OCI-LY3 (cell line): ENCODE measurements around the gene PDXP.

Source experiments
- EZH2phosphoT487 ChIP-seq: fragments of 200-600 bp; shearing (Covaris generic); IDR thresholded peaks from 2 replicates; pipeline ENCODE4 v1.6.1; 2018; ENCODE audit warnings: antibody characterized with exemption, mixed run types, low read depth
- TF ChIP-seq, protein P1 (sequence below): fragments of 200-600, 300-600 bp; sonication (generic); IDR thresholded peaks from 2 replicates; pipeline ENCODE4 v1.5.1; 2014; ENCODE audit warnings: antibody characterized with exemption, low read length, low read depth

DNA sequence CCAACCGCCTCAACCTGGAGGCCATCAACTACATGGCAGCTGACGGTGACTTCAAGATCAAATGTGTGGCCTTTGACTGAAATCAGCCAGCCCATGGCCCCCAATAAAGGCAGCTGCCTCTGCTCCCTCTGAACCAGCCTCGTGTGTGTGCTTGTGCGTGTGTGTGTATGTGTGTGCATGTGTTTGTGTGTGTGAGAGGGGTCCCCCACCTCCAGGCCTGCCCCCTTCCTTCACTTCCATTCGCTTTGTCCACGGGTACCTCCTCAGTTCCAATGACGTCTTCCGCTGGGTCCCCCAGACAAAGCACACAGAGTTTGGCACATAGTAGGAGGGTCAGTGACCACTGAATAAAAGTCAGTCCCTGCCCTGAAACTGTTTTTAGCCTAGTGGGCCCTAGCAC lies 21.1 kb downstream of the PDXP start:
- TF ChIP-seq, protein P1, sequence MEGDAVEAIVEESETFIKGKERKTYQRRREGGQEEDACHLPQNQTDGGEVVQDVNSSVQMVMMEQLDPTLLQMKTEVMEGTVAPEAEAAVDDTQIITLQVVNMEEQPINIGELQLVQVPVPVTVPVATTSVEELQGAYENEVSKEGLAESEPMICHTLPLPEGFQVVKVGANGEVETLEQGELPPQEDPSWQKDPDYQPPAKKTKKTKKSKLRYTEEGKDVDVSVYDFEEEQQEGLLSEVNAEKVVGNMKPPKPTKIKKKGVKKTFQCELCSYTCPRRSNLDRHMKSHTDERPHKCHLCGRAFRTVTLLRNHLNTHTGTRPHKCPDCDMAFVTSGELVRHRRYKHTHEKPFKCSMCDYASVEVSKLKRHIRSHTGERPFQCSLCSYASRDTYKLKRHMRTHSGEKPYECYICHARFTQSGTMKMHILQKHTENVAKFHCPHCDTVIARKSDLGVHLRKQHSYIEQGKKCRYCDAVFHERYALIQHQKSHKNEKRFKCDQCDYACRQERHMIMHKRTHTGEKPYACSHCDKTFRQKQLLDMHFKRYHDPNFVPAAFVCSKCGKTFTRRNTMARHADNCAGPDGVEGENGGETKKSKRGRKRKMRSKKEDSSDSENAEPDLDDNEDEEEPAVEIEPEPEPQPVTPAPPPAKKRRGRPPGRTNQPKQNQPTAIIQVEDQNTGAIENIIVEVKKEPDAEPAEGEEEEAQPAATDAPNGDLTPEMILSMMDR, result no peak
- no peak for TF ChIP-seq EZH2phosphoT487
